HEK293T (cell line): ENCODE measurements around the gene LUC7L.

Experiments
- ARNT ChIP-seq: fragments of 450-650 bp; IDR thresholded peaks from 2 replicates; pipeline ENCODE4 v1.6.1; 2017; ENCODE audit warnings: mild to moderate bottlenecking
- BHLHE40 ChIP-seq: fragments of 450-650 bp; IDR thresholded peaks from 2 replicates; pipeline ENCODE4 v1.6.1; 2016; ENCODE audit warnings: mild to moderate bottlenecking, moderate library complexity, borderline replicate concordance
- CTBP1 ChIP-seq: fragments of 450-650 bp; IDR thresholded peaks from 2 replicates; pipeline ENCODE4 v1.6.1; 2016; ENCODE audit warnings: borderline replicate concordance
- FOXM1 ChIP-seq: fragments of 450-650 bp; IDR thresholded peaks from 2 replicates; pipeline ENCODE4 v1.6.1; 2017; ENCODE audit warnings: mild to moderate bottlenecking, borderline replicate concordance
- HDGF ChIP-seq: fragments of 450-650 bp; IDR thresholded peaks from 2 replicates; pipeline ENCODE4 v1.6.1; 2017; ENCODE audit warnings: antibody characterized with exemption, borderline replicate concordance
- NFRKB ChIP-seq: fragments of 450-650 bp; IDR thresholded peaks from 2 replicates; pipeline ENCODE4 v1.6.1; 2016; ENCODE audit warnings: mild to moderate bottlenecking, moderate library complexity
- PKNOX1 ChIP-seq: fragments of 450-650 bp; IDR thresholded peaks from 2 replicates; pipeline ENCODE4 v1.6.1; 2016
- SP1 ChIP-seq: fragments of 450-650 bp; IDR thresholded peaks from 2 replicates; pipeline ENCODE4 v1.6.1; 2017
- SUZ12 ChIP-seq: fragments of 450-650 bp; IDR thresholded peaks from 2 replicates; pipeline ENCODE4 v1.6.1; 2016; ENCODE audit warnings: mild to moderate bottlenecking
- TARDBP ChIP-seq: fragments of 450-650 bp; IDR thresholded peaks from 2 replicates; pipeline ENCODE4 v1.6.1; 2016

GRCh38 chr16:270381-271255 lies 41.4 kb upstream of the LUC7L start:
- TF ChIP-seq SP1: no peak
- no peak for TF ChIP-seq CTBP1
- TF ChIP-seq PKNOX1: no peak
- no peak for TF ChIP-seq TARDBP
- TF ChIP-seq NFRKB: no peak
- TF ChIP-seq ARNT: no peak
- TF ChIP-seq FOXM1: no peak
- TF ChIP-seq BHLHE40: no peak
- TF ChIP-seq HDGF: no peak
- no peak for TF ChIP-seq SUZ12
